ENCODE results near the gene TM9SF3. TPM values are rescaled to one million over a fixed set of nuclear protein-coding genes. Genes with fewer than 3 reads are reported as not detected.

Gene TM9SF3
- total RNA-seq, 1 donor from 2014 or later = 78.5 TPM

- peak; percentile 64 for TF ChIP-seq CTCF (IDR thresholded peaks at IDR 0.05; ENCODE audit: insufficient read depth, low read length, poor library complexity, severe bottlenecking)
- Histone ChIP-seq H3K27me3 (ENCODE audit: control insufficient read depth, insufficient read depth, low read length) (no peaks in the 10 kb centered on the region), H3K4me3 (ENCODE audit: low read depth, low read length) (peak overlapping the region; percentile 65), H3K36me3 (ENCODE audit: control insufficient read depth, insufficient read depth, low read length) (no peaks in the 10 kb centered on the region)
- no peak for DNase-seq (ENCODE audit: low read depth)
Measured at GRCh38 chr10:96511044-96511945, 75.5 kb downstream of the TM9SF3 start.

DNA sequence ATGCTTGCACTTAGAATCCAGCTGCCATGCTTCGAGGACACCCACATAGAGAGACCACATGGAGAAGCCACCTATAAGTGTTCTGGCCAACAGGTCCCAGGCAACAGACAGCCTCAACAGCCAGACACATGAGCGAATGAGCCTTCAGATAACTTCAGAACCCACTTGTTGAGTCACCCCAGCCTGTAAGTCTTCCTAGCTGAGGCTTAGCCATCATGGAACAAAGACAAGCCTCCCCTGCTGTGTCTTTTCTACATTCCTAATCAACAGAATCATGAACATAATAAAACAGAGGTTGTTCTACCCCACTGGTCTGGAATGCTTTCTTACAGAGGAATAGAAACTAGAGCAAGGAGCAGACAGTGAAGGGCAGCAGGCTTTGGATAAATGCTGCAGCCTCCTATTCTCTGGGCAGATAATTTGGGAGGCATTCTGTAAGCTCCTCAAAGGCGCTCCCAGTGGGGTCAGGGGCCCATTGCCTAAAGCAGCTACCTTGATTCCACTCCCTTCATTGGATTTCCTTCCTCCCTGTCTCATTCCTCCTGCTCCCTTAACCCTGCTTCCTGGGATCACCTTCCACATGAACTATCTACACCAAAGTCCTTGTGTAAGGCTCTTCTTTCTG, 77.7 kb downstream of the TM9SF3 start:
- Histone ChIP-seq H3K27me3 (ENCODE audit: control insufficient read depth, insufficient read depth, low read length) (no peaks in the 10 kb centered on the region), H3K36me3 (ENCODE audit: control insufficient read depth, insufficient read depth, low read length) (no peaks in the 10 kb centered on the region), H3K4me3 (ENCODE audit: low read depth, low read length) (no peak overlapping the region)
- DNase-seq (ENCODE audit: low read depth) = peak; percentile 95
- TF ChIP-seq CTCF (IDR thresholded peaks at IDR 0.05; ENCODE audit: insufficient read depth, low read length, poor library complexity, severe bottlenecking) = no peak

DNA sequence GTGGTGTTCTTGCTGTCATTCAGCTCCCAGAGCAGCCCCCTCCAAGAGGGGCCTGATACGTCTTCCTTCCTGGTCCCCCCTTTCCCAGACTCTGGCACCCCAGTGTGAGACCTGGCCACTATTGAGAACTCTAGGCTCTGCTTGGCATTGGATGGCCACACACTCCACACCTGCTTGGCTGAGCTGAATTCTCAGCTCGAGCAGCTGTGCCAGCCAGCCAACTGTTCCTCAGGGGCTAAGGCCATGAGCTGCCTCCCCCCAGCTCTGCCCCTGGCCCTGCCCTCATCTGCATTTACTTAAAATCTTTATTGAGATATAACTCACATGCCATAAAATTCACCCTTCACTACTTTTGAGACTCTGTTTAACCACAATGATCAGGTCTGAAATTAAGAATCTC, 79.8 kb downstream of the TM9SF3 start:
- H3K27me3 ChIP-seq (ENCODE audit: control insufficient read depth, insufficient read depth, low read length) = no peaks in the 10 kb centered on the region
- no peak overlapping the region for H3K4me3 ChIP-seq (ENCODE audit: low read depth, low read length)
- DNase-seq (ENCODE audit: low read depth) = no peak
- no peak for TF ChIP-seq CTCF (IDR thresholded peaks at IDR 0.05; ENCODE audit: insufficient read depth, low read length, poor library complexity, severe bottlenecking)
- H3K36me3 ChIP-seq (ENCODE audit: control insufficient read depth, insufficient read depth, low read length) = no peaks in the 10 kb centered on the region

DNA sequence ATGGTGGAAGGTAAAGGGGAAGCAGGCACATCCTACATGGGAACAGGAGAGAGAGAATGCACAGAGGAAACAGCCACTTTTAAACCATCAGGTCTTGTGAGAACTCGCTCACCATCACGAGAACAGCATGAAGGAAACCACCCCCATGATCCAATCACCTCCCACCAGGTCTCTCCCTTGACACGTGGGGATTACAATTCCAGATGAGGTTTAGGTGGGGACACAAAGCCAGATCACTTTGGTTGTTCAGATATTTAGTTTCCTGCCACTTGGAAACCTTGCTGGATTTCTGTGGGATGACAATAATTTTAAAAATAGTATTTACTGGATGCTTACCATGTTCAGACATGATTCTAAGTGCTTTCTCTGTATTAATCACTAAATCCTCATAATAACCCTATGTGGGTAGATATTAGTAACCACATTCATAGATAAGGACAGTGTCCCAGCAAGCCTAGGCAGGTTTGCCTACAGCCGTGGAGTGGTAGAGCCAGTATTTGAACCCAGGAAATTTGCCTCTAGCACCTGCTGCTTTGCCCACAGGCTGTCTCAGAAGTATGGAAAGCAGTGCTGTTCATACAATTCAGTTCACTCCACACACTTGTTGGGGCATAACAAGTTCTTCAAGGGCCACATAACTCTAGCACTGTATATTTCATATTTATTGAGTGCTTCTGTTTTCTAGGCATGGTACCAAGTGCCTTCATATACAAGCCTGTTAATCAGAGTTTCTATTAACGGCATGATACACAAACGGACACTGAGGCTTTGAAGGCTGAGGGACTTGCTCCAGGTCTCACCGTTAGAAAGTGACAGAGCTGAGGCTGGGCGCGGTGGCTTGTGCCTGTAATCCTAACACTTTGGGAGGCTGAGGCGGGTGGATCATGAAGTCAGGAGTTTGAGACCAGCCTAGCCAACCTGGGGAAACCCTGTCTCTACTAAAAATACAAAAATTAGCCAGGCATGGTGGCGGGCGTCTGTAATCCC, 81.4 kb downstream of the TM9SF3 start:
- Histone ChIP-seq H3K36me3 (ENCODE audit: control insufficient read depth, insufficient read depth, low read length) (no peaks in the 10 kb centered on the region), H3K27me3 (ENCODE audit: control insufficient read depth, insufficient read depth, low read length) (no peaks in the 10 kb centered on the region), H3K4me3 (ENCODE audit: low read depth, low read length) (no peak overlapping the region)
- DNase-seq (ENCODE audit: low read depth) = no peak
- no peak for TF ChIP-seq CTCF (IDR thresholded peaks at IDR 0.05; ENCODE audit: insufficient read depth, low read length, poor library complexity, severe bottlenecking)

DNA sequence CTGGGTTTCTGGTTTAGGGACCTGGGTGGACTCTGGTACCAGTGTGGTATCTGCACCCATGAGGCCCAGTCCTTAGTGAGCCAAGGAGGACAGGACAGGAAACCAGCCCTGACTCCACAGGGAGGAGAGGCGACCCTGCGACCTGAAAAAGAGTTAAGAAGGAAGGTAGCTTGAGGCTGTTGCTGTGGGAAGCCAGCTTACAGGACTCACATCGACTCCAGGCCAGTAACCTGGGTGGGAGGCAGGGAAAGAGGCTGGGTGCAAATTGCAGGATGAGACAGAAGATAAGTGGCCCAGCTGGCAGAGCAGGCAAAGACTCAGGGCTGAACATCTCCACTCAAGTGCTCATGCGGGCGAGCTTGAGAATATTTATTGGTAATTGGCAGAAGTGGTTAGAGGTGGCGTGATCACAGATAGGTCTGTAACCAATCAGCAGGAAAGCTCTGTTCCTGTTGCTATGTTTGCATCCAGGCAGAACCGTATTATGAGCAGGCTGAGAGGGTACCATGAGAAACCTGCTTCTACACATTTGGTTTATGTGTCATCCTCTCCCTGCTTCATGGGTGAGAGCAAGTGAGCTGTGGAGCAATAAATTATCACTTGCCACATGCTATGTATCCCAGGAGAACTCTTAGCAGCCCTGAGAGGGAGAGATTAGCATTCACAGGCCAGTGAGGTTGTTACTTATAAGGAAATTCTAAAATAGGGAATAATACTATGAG, 84.1 kb downstream of the TM9SF3 start:
- DNase-seq (ENCODE audit: low read depth) = peak; percentile 91
- H3K27me3 ChIP-seq (ENCODE audit: control insufficient read depth, insufficient read depth, low read length) = no peaks in the 10 kb centered on the region
- no peak overlapping the region for H3K4me3 ChIP-seq (ENCODE audit: low read depth, low read length)
- H3K36me3 ChIP-seq (ENCODE audit: control insufficient read depth, insufficient read depth, low read length) = no peaks in the 10 kb centered on the region
- no peak for TF ChIP-seq CTCF (IDR thresholded peaks at IDR 0.05; ENCODE audit: insufficient read depth, low read length, poor library complexity, severe bottlenecking)

Measured in kidney epithelial cell (primary cell).